Endothelial cell of umbilical vein (primary cell): ENCODE results near the gene DNAJC8. TPM values are rescaled to one million over a fixed set of nuclear protein-coding genes. Genes with fewer than 3 reads are reported as not detected.

Source experiments
- BruUV-seq: library from RNA; stranded (reverse); fragments of 400-500 nt; replicated peaks from 2 replicates; lab custom pipeline; 2021; lab: Mats Ljungman, UMichigan
- CTCF ChIA-PET: fragments of 300-600, 350-600 bp; sonication (Branson Sonifier 250); formaldehyde crosslinking; loops from one replicate; lab custom pipeline; 2021; ENCODE audit warnings: antibody characterized with exemption, inconsistent platforms; lab: Charles Lee
- POLR2A ChIA-PET: fragments of 300-600, 350-600 bp; sonication (Branson Sonifier 250); formaldehyde crosslinking; loops from one replicate; lab custom pipeline; 2021; ENCODE audit warnings: antibody characterized with exemption, inconsistent platforms; lab: Charles Lee
- DNase-seq: peaks from one replicate; pipeline ENCODE4 v3.0.0-alpha.2; 2011; ENCODE audit warnings: low read depth, low spot score
- FAIRE-seq: peaks from 2 replicates; lab custom pipeline; 2011; peaks lifted over from hg19 to GRCh38; lab: Jason Lieb, UNC
- H2AFZ ChIP-seq: 2 replicates; pipeline ENCODE4 v1.6.0; 2012; ENCODE audit warnings: low read depth, low read length, control low read depth, inconsistent platforms
- H3K27ac ChIP-seq: 2 replicates; pipeline ENCODE4 v1.5.1; 2011; ENCODE audit warnings: low read depth, mild to moderate bottlenecking, control low read depth, low read length, moderate library complexity; ENCODE audit not compliant: insufficient read depth
- H3K27me3 ChIP-seq, 2 experiments: 2 replicates each; pipeline versions ENCODE4 v1.6.0 to v1.6.1; 2011; ENCODE audit warnings: low read length in 2 of 2, mixed read lengths in 1 of 2; ENCODE audit not compliant: control insufficient read depth in 2 of 2, insufficient read depth in 2 of 2
- H3K36me3 ChIP-seq, 2 experiments: 2 replicates in 1 of 2; 3 replicates in 1 of 2; pipeline ENCODE4 v1.5.1; 2011; ENCODE audit warnings: low read length in 2 of 2, mild to moderate bottlenecking in 1 of 2, moderate library complexity in 1 of 2; ENCODE audit not compliant: control insufficient read depth in 2 of 2, insufficient read depth in 2 of 2; ENCODE audit errors: extremely low read depth in 1 of 2
- H3K4me1 ChIP-seq: 3 replicates; pipeline ENCODE4 v1.5.1; 2011; ENCODE audit warnings: mild to moderate bottlenecking, low read length; ENCODE audit not compliant: control insufficient read depth, insufficient read depth; ENCODE audit errors: extremely low read depth
- H3K4me2 ChIP-seq: 2 replicates; pipeline ENCODE4 v1.6.1; 2011; ENCODE audit warnings: low read length, control low read depth, mixed read lengths; ENCODE audit not compliant: insufficient read depth
- H3K4me3 ChIP-seq, 3 experiments: fragments of 200-600 bp in 1 of 3; sonication (generic), shearing (Covaris generic) in 1 of 3; replicated peaks in 1 of 3; 2 replicates each; pipeline ENCODE4 v1.5.1; 2011 to 2016; ENCODE audit warnings: control low read depth in 3 of 3, low read length in 3 of 3, mild to moderate bottlenecking in 2 of 3, inconsistent platforms in 1 of 3, low read depth in 1 of 3, moderate library complexity in 1 of 3; ENCODE audit not compliant: insufficient read depth in 1 of 3
- H3K79me2 ChIP-seq: 2 replicates; pipeline ENCODE4 v1.6.0; 2012; ENCODE audit warnings: low read length, inconsistent platforms; ENCODE audit not compliant: control insufficient read depth, insufficient read depth
- H3K9ac ChIP-seq: replicated peaks from 2 replicates; pipeline ENCODE3; 2011; ENCODE audit warnings: low read length, control low read depth; ENCODE audit not compliant: insufficient read depth; ENCODE audit errors: extremely low read depth
- H3K9me1 ChIP-seq: replicated peaks from 3 replicates; pipeline ENCODE4 v1.6.0; 2011; ENCODE audit warnings: mild to moderate bottlenecking, low read length; ENCODE audit not compliant: control insufficient read depth, insufficient read depth; ENCODE audit errors: extremely low read depth
- H3K9me3 ChIP-seq: replicated peaks from 2 replicates; pipeline ENCODE4 v1.5.1; 2012; ENCODE audit warnings: low read length, inconsistent platforms; ENCODE audit not compliant: control insufficient read depth, insufficient read depth
- H4K20me1 ChIP-seq: replicated peaks from 2 replicates; pipeline ENCODE3; 2011; ENCODE audit warnings: mild to moderate bottlenecking, low read length; ENCODE audit not compliant: control insufficient read depth, insufficient read depth; ENCODE audit errors: extremely low read depth
- CTCF ChIP-seq, 2 donors: IDR thresholded peaks; 1 replicate in 1 of 2; 2 replicates in 1 of 2; pipeline ENCODE4 v1.5.1; 2011; ENCODE audit warnings: low read length in 2 of 2, mild to moderate bottlenecking in 2 of 2, moderate library complexity in 2 of 2, control low read depth in 1 of 2, inconsistent platforms in 1 of 2, low read depth in 1 of 2; ENCODE audit not compliant: insufficient read depth in 1 of 2; ENCODE audit errors: extremely low read depth in 1 of 2
- EZH2 ChIP-seq: IDR thresholded peaks from 2 replicates; pipeline ENCODE4 v1.6.1; 2012; ENCODE audit warnings: borderline replicate concordance, low read depth, mild to moderate bottlenecking, moderate library complexity, low read length, inconsistent platforms; ENCODE audit not compliant: severe bottlenecking
- FOS ChIP-seq: IDR thresholded peaks from 2 replicates; pipeline ENCODE4 v1.6.1; 2011; ENCODE audit warnings: mild to moderate bottlenecking, low read length, moderate library complexity, borderline replicate concordance; ENCODE audit not compliant: insufficient read depth
- GATA2 ChIP-seq: IDR thresholded peaks from 2 replicates; pipeline ENCODE4 v1.7.0; 2011; ENCODE audit warnings: low read depth, mild to moderate bottlenecking, moderate library complexity, mixed read lengths, low read length; ENCODE audit not compliant: insufficient read length, insufficient read depth
- JUN ChIP-seq: IDR thresholded peaks from 2 replicates; pipeline ENCODE4 v1.6.1; 2011; ENCODE audit warnings: borderline replicate concordance, low read depth; ENCODE audit not compliant: insufficient read length, insufficient read depth
- MAX ChIP-seq: IDR thresholded peaks from 2 replicates; pipeline ENCODE4 v1.6.1; 2011; ENCODE audit not compliant: insufficient read depth, insufficient read length
- MYC ChIP-seq: IDR thresholded peaks from one replicate; pipeline ENCODE4 v1.6.1; 2011; ENCODE audit warnings: mild to moderate bottlenecking, low read depth, low read length
- POLR2A ChIP-seq: IDR thresholded peaks from 2 replicates; pipeline ENCODE4 v1.6.1; 2012; ENCODE audit warnings: low read depth, mild to moderate bottlenecking, control low read depth, low read length
- POLR2AphosphoS5 ChIP-seq: IDR thresholded peaks from 2 replicates; pipeline ENCODE4 v1.6.1; 2012; ENCODE audit warnings: low read depth, mild to moderate bottlenecking, control low read depth, low read length, moderate library complexity; ENCODE audit not compliant: insufficient read depth
- dilution Hi-C: fragments of 300-500 bp; cut with MboI; formaldehyde crosslinking; loops from one replicate; pipeline ENCODE4 v1.15.0; 2019; ENCODE audit warnings: low sequenced_read_pairs; ENCODE audit not compliant: extremely low pct_ligation_motif_present
- intact Hi-C: fragments of 100-400 bp; cut with micrococcal nuclease; formaldehyde crosslinking; loops from one replicate; pipeline ENCODE4 v1.10.0; 2022
- polyA plus RNA-seq, 4 experiments: library from polyadenylated mRNA; depleted of rRNA in 3 of 4; stranded (reverse) in 3 of 4; unstranded in 1 of 4; fragments of >200 nt; gene quantifications; 2 replicates each; pipeline versions ENCODE4 v1.2.1 to v1.2.3, GENCODE V29; 2011 to 2012; ENCODE audit warnings: missing spikeins in 1 of 4
- total RNA-seq: library from RNA; stranded (reverse); gene quantifications from 2 replicates; pipeline ENCODE4 v1.2.3, GENCODE V29; 2021

DNAJC8 gene
- total and polyA plus RNA-seq, 2 donors (not counting 3 experiments of a cell fraction or from before 2014, with no cell fraction given): 71.0 to 106 TPM

GRCh38 chr1:28281608-28282425, 49.0 kb upstream of the DNAJC8 start:
- Histone ChIP-seq H3K4me1 (no peaks in the 10 kb centered on the region), H3K36me3 (peaks cover 4 to 31% of the 10 kb centered on the region in 2 experiments), H3K27ac (no peak overlapping the region), H3K9ac (no peak overlapping the region), H3K9me1 (no peaks in the 10 kb centered on the region), H4K20me1 (no peaks in the 10 kb centered on the region), H3K4me2 (no peak overlapping the region), H3K9me3 (no peaks in the 10 kb centered on the region), H3K27me3 (no peaks in the 10 kb centered on the region), H2AFZ (no peak overlapping the region), H3K4me3 (no peak overlapping the region), H3K79me2 (no peaks in the 10 kb centered on the region)
- no peak for FAIRE-seq
- BruUV-seq: TSS peak; percentile 6
- CTCF ChIA-PET: no interaction called here
- POLR2A ChIA-PET: no interaction called here
- no peak for DNase-seq
- intact Hi-C loops: no loop called here
- TF ChIP-seq FOS: no peak
- TF ChIP-seq JUN: no peak
- no peak for TF ChIP-seq EZH2
- TF ChIP-seq POLR2A: no peak
- no peak for TF ChIP-seq MYC
- TF ChIP-seq MAX: no peak
- TF ChIP-seq POLR2AphosphoS5: no peak
- dilution Hi-C loops: no loop called here

GRCh38 chr1:28280977-28281381, 48.1 kb upstream of the DNAJC8 start:
- Histone ChIP-seq H3K36me3 (peaks cover 4 to 31% of the 10 kb centered on the region in 2 experiments), H3K4me1 (no peaks in the 10 kb centered on the region), H3K79me2 (no peaks in the 10 kb centered on the region), H3K4me3 (no peak overlapping the region), H3K4me2 (no peak overlapping the region), H4K20me1 (no peaks in the 10 kb centered on the region), H3K27ac (no peak overlapping the region), H3K9me3 (no peaks in the 10 kb centered on the region), H3K27me3 (no peaks in the 10 kb centered on the region), H3K9ac (no peak overlapping the region), H2AFZ (no peak overlapping the region), H3K9me1 (no peaks in the 10 kb centered on the region)
- TF ChIP-seq POLR2AphosphoS5 (no peak), MAX (no peak), MYC (no peak), EZH2 (no peak), POLR2A (no peak), CTCF (IDR thresholded peaks at IDR 0.05; ENCODE audit: extremely low read depth in 1 of 2, insufficient read depth in 1 of 2, low read depth in 1 of 2, low read length in 2 of 2) (no peak), FOS (no peak), JUN (no peak), GATA2 (no peak)
- intact Hi-C loops (no loop called here), dilution Hi-C loops (no loop called here)
- CTCF ChIA-PET: interaction anchor here (1.0 to 1.3 kb wide), 2 partner anchors 32 to 87 kb away, joined by 3 to 5 read pairs; no protein-coding TSS in a partner anchor
- POLR2A ChIA-PET: no interaction called here
- DNase-seq (no peak), FAIRE-seq (no peak)
- BruUV-seq: no TSS peak
